C4-2B (cell line): ENCODE measurements around the gene LARGE1.

Experiments
- ZFX ChIP-seq: fragments of 450-650 bp; IDR thresholded peaks from 2 replicates; pipeline ENCODE4 v1.6.1; 2017
- TF ChIP-seq, protein P1 (sequence below): fragments of 450-650 bp; conservative IDR thresholded peaks from 2 replicates; pipeline ENCODE4 v1.5.1; 2017; ENCODE audit warnings: mild to moderate bottlenecking

DNA sequence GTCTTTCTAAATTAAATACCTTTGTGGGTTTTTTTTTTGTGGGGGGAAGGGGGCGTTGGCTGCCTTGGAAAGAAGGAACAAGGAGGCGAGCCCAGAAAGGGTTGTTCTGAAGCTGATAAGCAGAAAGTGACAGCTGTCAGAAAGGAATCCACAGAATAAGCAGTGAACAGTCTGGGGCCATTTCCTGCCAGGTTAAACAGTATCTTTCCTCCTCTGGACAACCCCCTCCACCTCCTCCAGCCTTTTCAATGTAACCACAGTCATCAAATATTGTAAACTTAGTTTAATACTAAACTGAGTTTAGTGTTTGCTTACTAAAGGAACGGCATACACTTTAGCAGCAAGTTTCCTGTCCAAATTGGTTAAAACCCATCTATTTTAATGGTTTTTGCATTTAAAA lies 590.9 kb downstream of the LARGE1 start:
- TF ChIP-seq, protein P1, sequence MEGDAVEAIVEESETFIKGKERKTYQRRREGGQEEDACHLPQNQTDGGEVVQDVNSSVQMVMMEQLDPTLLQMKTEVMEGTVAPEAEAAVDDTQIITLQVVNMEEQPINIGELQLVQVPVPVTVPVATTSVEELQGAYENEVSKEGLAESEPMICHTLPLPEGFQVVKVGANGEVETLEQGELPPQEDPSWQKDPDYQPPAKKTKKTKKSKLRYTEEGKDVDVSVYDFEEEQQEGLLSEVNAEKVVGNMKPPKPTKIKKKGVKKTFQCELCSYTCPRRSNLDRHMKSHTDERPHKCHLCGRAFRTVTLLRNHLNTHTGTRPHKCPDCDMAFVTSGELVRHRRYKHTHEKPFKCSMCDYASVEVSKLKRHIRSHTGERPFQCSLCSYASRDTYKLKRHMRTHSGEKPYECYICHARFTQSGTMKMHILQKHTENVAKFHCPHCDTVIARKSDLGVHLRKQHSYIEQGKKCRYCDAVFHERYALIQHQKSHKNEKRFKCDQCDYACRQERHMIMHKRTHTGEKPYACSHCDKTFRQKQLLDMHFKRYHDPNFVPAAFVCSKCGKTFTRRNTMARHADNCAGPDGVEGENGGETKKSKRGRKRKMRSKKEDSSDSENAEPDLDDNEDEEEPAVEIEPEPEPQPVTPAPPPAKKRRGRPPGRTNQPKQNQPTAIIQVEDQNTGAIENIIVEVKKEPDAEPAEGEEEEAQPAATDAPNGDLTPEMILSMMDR: no peak
- no peak for TF ChIP-seq ZFX
